CD4-positive, alpha-beta T cell (primary cell): ENCODE measurements around the gene SAMD14. TPM values are rescaled to one million over a fixed set of nuclear protein-coding genes. Genes with fewer than 3 reads are reported as not detected.

ENCODE experiments used
- ATAC-seq: fragments of 200-7000 bp; cut with Tn5 transposase; one replicate; pipeline ENCODE4 v1.10.0; 2022; ENCODE audit warnings: mild to moderate bottlenecking; ENCODE audit not compliant: poor library complexity
- CTCF ChIA-PET: fragments of 350-600 bp; sonication (Branson Sonifier 250); formaldehyde crosslinking; loops from one replicate; lab custom pipeline; 2021; ENCODE audit warnings: antibody characterized with exemption, inconsistent platforms; lab: Charles Lee
- POLR2A ChIA-PET: fragments of 350-600 bp; sonication (Branson Sonifier 250); formaldehyde crosslinking; loops from one replicate; lab custom pipeline; 2021; ENCODE audit warnings: antibody characterized with exemption, inconsistent platforms; lab: Charles Lee
- DNase-seq, 14 experiments: peaks; one replicate each; pipeline ENCODE4 v3.0.0-alpha.2; 2013 to 2020; ENCODE audit warnings: mixed read lengths in 2 of 14
- H3K27ac ChIP-seq, 2 donors: one replicate each; pipeline versions ENCODE4 v1.5.1 to v1.7.0; 2013; ENCODE audit warnings: low read length in 2 of 2, low read depth in 1 of 2, mild to moderate bottlenecking in 1 of 2
- H3K27me3 ChIP-seq, 2 experiments: 1 replicate in 1 of 2; 2 replicates in 1 of 2; pipeline versions ENCODE4 v1.6.1 to v1.7.0; 2013; ENCODE audit warnings: low read length in 2 of 2, control low read depth in 1 of 2, mild to moderate bottlenecking in 1 of 2, moderate library complexity in 1 of 2; ENCODE audit not compliant: insufficient read depth in 2 of 2, control insufficient read depth in 1 of 2
- H3K36me3 ChIP-seq: one replicate; pipeline ENCODE4 v1.6.1; 2013; ENCODE audit warnings: low read length, control low read depth; ENCODE audit not compliant: insufficient read depth
- H3K4me1 ChIP-seq: one replicate; pipeline ENCODE4 v1.6.1; 2013; ENCODE audit warnings: low read length, control low read depth; ENCODE audit not compliant: insufficient read depth
- H3K4me3 ChIP-seq: one replicate; pipeline ENCODE4 v1.5.1; 2013; ENCODE audit warnings: mild to moderate bottlenecking, low read length, moderate library complexity
- H3K9me3 ChIP-seq, 2 experiments: 1 replicate in 1 of 2; 2 replicates in 1 of 2; pipeline versions ENCODE4 v1.6.1 to v1.7.0; 2013; ENCODE audit warnings: low read length in 2 of 2, mild to moderate bottlenecking in 2 of 2, control low read depth in 1 of 2, moderate library complexity in 1 of 2; ENCODE audit not compliant: control insufficient read depth in 1 of 2, insufficient read depth in 1 of 2
- H3K27ac Mint-ChIP-seq: one replicate; pipeline ENCODE4 v1.8.0; 2020; ENCODE audit warnings: mixed read lengths
- H3K27me3 Mint-ChIP-seq: one replicate; pipeline ENCODE4 v1.8.0; 2021; ENCODE audit warnings: mixed read lengths
- H3K36me3 Mint-ChIP-seq: one replicate; pipeline ENCODE4 v1.8.0; 2021; ENCODE audit warnings: low read depth, mixed read lengths
- H3K4me1 Mint-ChIP-seq: one replicate; pipeline ENCODE4 v1.8.0; 2021; ENCODE audit warnings: low read depth, mixed read lengths
- H3K4me3 Mint-ChIP-seq: one replicate; pipeline ENCODE4 v1.8.0; 2020; ENCODE audit warnings: mild to moderate bottlenecking, mixed read lengths
- H3K9me3 Mint-ChIP-seq: one replicate; pipeline ENCODE4 v1.8.0; 2020; ENCODE audit warnings: mixed read lengths
- CTCF ChIP-seq: fragments of 200-600 bp; IDR thresholded peaks from one replicate; pipeline ENCODE4 v1.8.0; 2022; ENCODE audit warnings: antibody characterized with exemption, mild to moderate bottlenecking
- intact Hi-C, 2 experiments: fragments of 100-400 bp; cut with DNase I in 1 of 2; cut with micrococcal nuclease in 1 of 2; formaldehyde crosslinking; loops; one replicate each; pipeline versions ENCODE4 v1.15.1 to v1.9.0; 2023 to 2025; cut with DNase I, micrococcal nuclease
- total RNA-seq, 174 experiments: library from RNA in 2 of 174; stranded (reverse) in 2 of 174; gene quantifications; one replicate each; pipeline ENCODE4 v1.2.3 and lab custom pipeline; 2021 to 2026

SAMD14 gene
- total RNA-seq, 2 experiments from 2014 or later = 0.33 to 0.53 TPM

- H3K4me3 Mint-ChIP-seq = peak within 1 kb of the TSS; percentile 96
- ChIA-PET POLR2A (interaction anchor here (1.1 to 4.2 kb wide), 6 partner anchors 9 to 196 kb away, joined by 3 to 50 read pairs (median 10); partner anchors contain the start of gene XYLT2), CTCF (interaction anchor here (0.9 to 1.6 kb wide), 5 partner anchors 10 to 247 kb away, joined by 3 to 12 read pairs (median 4); partner anchors contain the start of gene LRRC59)
- peaks cover 59% of the 10 kb centered on the region for H3K4me1 Mint-ChIP-seq
- Histone ChIP-seq H3K27ac (peak within 1 kb of the TSS; percentile 47 to 74), H3K36me3 (peaks cover 14% of the 10 kb centered on the region), H3K4me1 (peaks cover 62% of the 10 kb centered on the region), H3K4me3 (peak within 1 kb of the TSS; percentile 86), H3K27me3 (no peaks in the 10 kb centered on the region), H3K9me3 (no peaks in the 10 kb centered on the region)
- intact Hi-C loops = loop anchor here (1.0 to 5.0 kb wide), 3 partner anchors 10 to 53 kb away; partner anchors contain the start of gene PDK2 (in 1 of the 2)
- H3K9me3 Mint-ChIP-seq = no peaks in the 10 kb centered on the region
- peaks cover 27% of the 10 kb centered on the region for H3K36me3 Mint-ChIP-seq
- peak; percentile 4 for ATAC-seq
- TF ChIP-seq CTCF = no peak
- DNase-seq = no peak
- no peaks in the 10 kb centered on the region for H3K27me3 Mint-ChIP-seq
- peak within 1 kb of the TSS; percentile 84 for H3K27ac Mint-ChIP-seq
Observed at GRCh38 chr17:50150354-50151040, 20.5 kb upstream of the SAMD14 start, which contains the start of gene PPP1R9B. PPP1R9B (minus strand) TSS chr17:50150677; CDS start chr17:50150513, 164 bp downstream.

DNA sequence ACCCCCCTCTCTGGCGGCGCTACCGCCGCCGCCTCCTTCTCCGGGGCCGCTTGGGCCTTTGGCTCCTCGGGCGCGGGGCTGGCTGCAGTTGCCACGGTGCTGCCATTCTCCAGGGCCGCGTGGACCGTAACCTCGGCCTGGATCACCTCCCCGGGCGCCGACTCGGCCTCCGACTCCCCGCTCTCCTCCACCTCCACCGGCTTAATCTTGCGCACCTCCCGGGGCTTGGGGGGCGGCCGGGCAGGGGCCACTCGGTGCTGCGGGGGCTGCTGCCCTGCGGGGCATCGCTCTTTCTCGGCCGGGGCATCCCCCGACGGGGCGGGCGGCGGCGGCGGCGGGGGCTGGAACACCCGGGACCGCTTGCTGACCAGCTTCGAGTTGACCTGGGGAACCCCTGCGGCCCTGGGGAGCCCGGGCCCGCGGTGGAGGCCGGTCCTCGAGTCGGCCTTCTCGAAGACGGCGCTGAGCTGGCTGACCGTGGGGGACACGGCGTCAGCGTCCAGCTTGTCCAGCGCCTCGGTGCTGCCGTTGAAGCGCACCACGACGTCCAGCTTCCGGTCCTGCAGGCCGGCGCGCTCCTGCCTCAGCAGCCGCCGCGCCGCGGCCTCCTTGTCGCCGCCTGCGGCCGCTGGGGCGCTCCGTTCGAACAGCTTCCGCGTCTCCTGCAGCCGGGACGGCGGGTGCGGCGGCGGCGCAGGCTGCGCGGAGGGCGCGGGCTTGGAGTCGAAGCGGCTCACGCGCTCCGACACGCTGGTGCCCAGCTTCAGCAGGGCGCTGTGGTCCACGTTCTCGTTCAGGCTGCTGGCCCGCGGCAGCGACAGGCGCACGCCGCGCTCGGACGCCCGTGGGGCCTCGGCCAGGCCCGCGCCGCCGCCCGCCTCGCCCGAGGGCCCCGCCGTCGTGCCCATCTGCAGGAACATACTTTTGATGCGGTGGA, 19.7 kb upstream of the SAMD14 start:
- H3K9me3 Mint-ChIP-seq = no peaks in the 10 kb centered on the region
- peaks cover 70% of the 10 kb centered on the region for H3K4me1 ChIP-seq
- ChIA-PET POLR2A (interaction anchor here (0.6 to 4.2 kb wide), 8 partner anchors 9 to 298 kb away, joined by 3 to 50 read pairs (median 4); partner anchors contain the start of gene XYLT2), CTCF (interaction anchor here (0.9 to 1.6 kb wide), 5 partner anchors 9 to 248 kb away, joined by 3 to 12 read pairs (median 4); partner anchors contain the start of gene LRRC59)
- no peaks in the 10 kb centered on the region for H3K9me3 ChIP-seq
- H3K27me3 Mint-ChIP-seq = no peaks in the 10 kb centered on the region
- H3K27ac Mint-ChIP-seq = peak overlapping the region; percentile 85
- H3K4me3 ChIP-seq = peak overlapping the region; percentile 86
- H3K27ac ChIP-seq = peak overlapping the region; percentile 64
- TF ChIP-seq CTCF = no peak
- H3K4me1 Mint-ChIP-seq = peaks cover 61% of the 10 kb centered on the region
- H3K36me3 ChIP-seq = peaks cover 22% of the 10 kb centered on the region
- H3K36me3 Mint-ChIP-seq = peaks cover 35% of the 10 kb centered on the region
- intact Hi-C loops = loop anchor here in 1 of 2 experiments (5.0 kb wide), 1 partner anchor 52 kb away; the partner anchor contains the start of gene PDK2
- peak in 13 of 14 experiments; percentile 44 to 85 (median 58) for DNase-seq
- peak overlapping the region; percentile 96 for H3K4me3 Mint-ChIP-seq
- H3K27me3 ChIP-seq = no peaks in the 10 kb centered on the region
- ATAC-seq = peak; percentile 31

DNA sequence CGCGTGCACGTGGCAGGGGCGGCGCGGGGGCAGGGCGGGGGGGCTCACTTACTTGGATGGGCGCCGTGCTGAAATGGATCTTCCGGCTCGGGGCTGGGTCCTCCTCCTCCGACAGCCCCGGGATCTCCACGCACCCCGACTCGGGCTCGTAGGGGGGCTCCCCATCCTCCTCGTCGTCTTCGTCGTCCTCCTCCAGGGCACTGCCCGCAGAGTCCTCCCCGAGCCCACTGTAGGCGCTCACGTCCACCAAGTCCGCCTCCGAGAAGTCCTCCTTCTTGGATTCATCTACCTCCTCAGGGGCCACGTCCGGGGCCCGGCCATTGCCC, 19.1 kb upstream of the SAMD14 start:
- peaks cover 28% of the 10 kb centered on the region for H3K36me3 ChIP-seq
- H3K4me3 ChIP-seq = peak overlapping the region; percentile 86
- ChIA-PET POLR2A (interaction anchor here (0.6 to 4.2 kb wide), 6 partner anchors 8 to 297 kb away, joined by 3 to 50 read pairs (median 5); no protein-coding TSS in a partner anchor), CTCF (interaction anchor here (1.6 kb wide), 1 partner anchor 12 kb away, joined by 12 read pairs; no protein-coding TSS in a partner anchor)
- no peak for TF ChIP-seq CTCF
- Mint-ChIP-seq H3K9me3 (no peaks in the 10 kb centered on the region), H3K27me3 (no peaks in the 10 kb centered on the region), H3K4me1 (peaks cover 61% of the 10 kb centered on the region), H3K27ac (peak overlapping the region; percentile 85), H3K36me3 (peaks cover 41% of the 10 kb centered on the region), H3K4me3 (peak overlapping the region; percentile 96)
- H3K9me3 ChIP-seq = no peaks in the 10 kb centered on the region
- DNase-seq (no peak), ATAC-seq (no peak)
- H3K4me1 ChIP-seq = peaks cover 74% of the 10 kb centered on the region
- H3K27me3 ChIP-seq = no peaks in the 10 kb centered on the region
- intact Hi-C loops = no loop called here
- H3K27ac ChIP-seq = peak overlapping the region; percentile 64
